ENCODE measurements around the gene TPRN. TPM values are rescaled to one million over a fixed set of nuclear protein-coding genes. Genes with fewer than 3 reads are reported as not detected.

Gene TPRN
- total and polyA plus RNA-seq, 2 donors (not counting 3 experiments of a cell fraction or from before 2014, with no cell fraction given) = 4.3 to 12.4 TPM

GRCh38 chr9:137212520-137212919 lies 12.0 kb upstream of the TPRN start:
- no peak overlapping the region for H2AFZ ChIP-seq (ENCODE audit: low read depth, low read length)
- H3K4me1 ChIP-seq (ENCODE audit: control insufficient read depth, extremely low read depth, insufficient read depth, low read length) = no peaks in the 10 kb centered on the region
- peaks cover 0 to 8% of the 10 kb centered on the region in 2 experiments for H3K36me3 ChIP-seq (ENCODE audit: control insufficient read depth in 2 of 2, extremely low read depth in 1 of 2, insufficient read depth in 2 of 2, low read length in 2 of 2)
- H3K4me2 ChIP-seq (ENCODE audit: insufficient read depth, low read length) = no peak overlapping the region
- BruUV-seq (replicated peaks) = no TSS peak
- intact Hi-C loops (cut with micrococcal nuclease) (no loop called here), dilution Hi-C loops (cut with MboI; ENCODE audit: extremely low pct_ligation_motif_present, low sequenced_read_pairs) (no loop called here)
- no peak overlapping the region for H3K4me3 ChIP-seq (replicated peaks in 1 of 3; ENCODE audit: insufficient read depth in 1 of 3, low read depth in 1 of 3, low read length in 3 of 3)
- TF ChIP-seq EZH2 (IDR thresholded peaks at IDR 0.05; ENCODE audit: borderline replicate concordance, low read depth, low read length, severe bottlenecking) (no peak), JUN (IDR thresholded peaks at IDR 0.05; ENCODE audit: borderline replicate concordance, insufficient read depth, insufficient read length, low read depth) (no peak), MAX (IDR thresholded peaks at IDR 0.05; ENCODE audit: insufficient read depth, insufficient read length) (no peak), FOS (IDR thresholded peaks at IDR 0.05; ENCODE audit: borderline replicate concordance, insufficient read depth, low read length) (no peak), CTCF (IDR thresholded peaks at IDR 0.05; ENCODE audit: extremely low read depth in 1 of 2, insufficient read depth in 1 of 2, low read depth in 1 of 2, low read length in 2 of 2) (no peak), MYC (IDR thresholded peaks at IDR 0.05; ENCODE audit: low read depth, low read length) (no peak), POLR2AphosphoS5 (IDR thresholded peaks at IDR 0.05; ENCODE audit: insufficient read depth, low read depth, low read length) (no peak), GATA2 (IDR thresholded peaks at IDR 0.05; ENCODE audit: insufficient read depth, insufficient read length, low read depth, low read length) (no peak), POLR2A (IDR thresholded peaks at IDR 0.05; ENCODE audit: low read depth, low read length) (no peak)
- no peaks in the 10 kb centered on the region for H3K79me2 ChIP-seq (ENCODE audit: control insufficient read depth, insufficient read depth, low read length)
- FAIRE-seq (no peak), DNase-seq (ENCODE audit: low read depth, low spot score) (no peak)
- CTCF ChIA-PET = interaction anchor here (1.0 to 1.1 kb wide), 2 partner anchors 24 kb away, joined by 3 read pairs; partner anchors contain the start of genes ANAPC2 and SSNA1
- no peaks in the 10 kb centered on the region for H3K9me3 ChIP-seq (replicated peaks; ENCODE audit: control insufficient read depth, insufficient read depth, low read length)
- no peaks in the 10 kb centered on the region for H4K20me1 ChIP-seq (replicated peaks; ENCODE audit: control insufficient read depth, extremely low read depth, insufficient read depth, low read length)
- no peaks in the 10 kb centered on the region for H3K27me3 ChIP-seq (ENCODE audit: control insufficient read depth in 2 of 2, insufficient read depth in 2 of 2, low read length in 2 of 2)
- H3K9ac ChIP-seq (replicated peaks; ENCODE audit: extremely low read depth, insufficient read depth, low read length) = no peak overlapping the region
- no peaks in the 10 kb centered on the region for H3K9me1 ChIP-seq (replicated peaks; ENCODE audit: control insufficient read depth, extremely low read depth, insufficient read depth, low read length)
- H3K27ac ChIP-seq (ENCODE audit: insufficient read depth, low read depth, low read length) = no peak overlapping the region
- POLR2A ChIA-PET = no interaction called here
